H1 (cell line): ENCODE results near the gene CD300LF. TPM values are rescaled to one million over a fixed set of nuclear protein-coding genes. Genes with fewer than 3 reads are reported as not detected.

Experiments used
- BCL11A ChIP-seq, 2 experiments: IDR thresholded peaks; one replicate each; pipeline ENCODE4 v1.6.1; 2011; ENCODE audit warnings: low read depth in 2 of 2, low read length in 2 of 2, mild to moderate bottlenecking in 2 of 2
- CBX5 ChIP-seq: fragments of 300-800, 300-1000 bp; sonication (generic); IDR thresholded peaks from 2 replicates; pipeline ENCODE4 v1.7.1; 2016; ENCODE audit warnings: antibody characterized with exemption, low read length, low read depth
- CREB1 ChIP-seq: IDR thresholded peaks from 2 replicates; pipeline ENCODE4 v1.6.1; 2012; ENCODE audit warnings: inconsistent platforms
- CTBP2 ChIP-seq: IDR thresholded peaks from 2 replicates; pipeline ENCODE4 v1.7.0; 2011; ENCODE audit warnings: borderline replicate concordance, mild to moderate bottlenecking, moderate library complexity, mixed read lengths, low read length; ENCODE audit not compliant: insufficient read depth, insufficient read length
- POU5F1 ChIP-seq: IDR thresholded peaks from 2 replicates; pipeline ENCODE4 v1.6.1; 2011; ENCODE audit warnings: low read depth, mild to moderate bottlenecking, low read length, moderate library complexity
- SP2 ChIP-seq: IDR thresholded peaks from 2 replicates; pipeline ENCODE4 v1.6.1; 2012; ENCODE audit warnings: mild to moderate bottlenecking, low read length, inconsistent platforms
- polyA plus RNA-seq, 7 experiments: library from polyadenylated mRNA; depleted of rRNA in 3 of 7; stranded (reverse) in 5 of 7; unstranded in 2 of 7; fragments of >200 nt in 5 of 7; fragments of 200-250 nt in 2 of 7; gene quantifications; 1 replicate in 5 of 7; 2 replicates in 1 of 7; 4 replicates in 1 of 7; pipeline versions ENCODE4 v1.2.1 to v1.2.3, GENCODE V29; 2011 to 2013; ENCODE audit warnings: missing spikeins in 2 of 7, mixed read lengths in 2 of 7
- total RNA-seq: library from RNA; stranded (reverse); fragmentation: NEBNext Ultra II Directional; extraction: Animal tissue kit (Norgen Biotek cat#: 25700); gene quantifications from 2 replicates; pipeline ENCODE4 v1.2.1, GENCODE V29; 2021
- TF ChIP-seq, protein P1 (sequence below): fragments of 300-600 bp; sonication (generic); IDR thresholded peaks from 2 replicates; pipeline ENCODE4 v1.7.1; 2012; ENCODE audit warnings: low read length, moderate library complexity, mild to moderate bottlenecking, inconsistent platforms; ENCODE audit not compliant: insufficient replicate concordance

Gene CD300LF
- total and polyA plus RNA-seq, 2 of the 8 experiments (the other 6 are each of a cell fraction or from before 2014, with no cell fraction given): not detected

DNA sequence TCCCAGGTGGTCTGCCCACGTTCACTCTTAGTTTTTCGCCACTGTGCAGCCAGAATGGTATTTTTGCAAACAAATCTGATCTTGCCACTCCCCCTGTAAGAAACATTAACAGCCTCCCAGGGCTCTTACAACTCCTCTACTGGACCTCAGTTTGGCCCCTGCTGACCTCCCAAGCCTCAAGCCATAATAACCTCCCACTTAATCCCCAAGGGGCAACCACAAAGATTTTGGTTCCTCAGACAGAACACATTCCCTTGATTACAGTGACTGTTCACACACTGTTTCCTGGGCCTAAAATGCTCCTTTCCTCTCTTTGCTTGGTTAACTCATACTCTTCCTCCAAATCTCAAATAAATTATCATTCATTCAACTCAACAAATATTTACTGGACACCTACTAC, 67.7 kb downstream of the CD300LF start (continued):
- TF ChIP-seq, protein P1, sequence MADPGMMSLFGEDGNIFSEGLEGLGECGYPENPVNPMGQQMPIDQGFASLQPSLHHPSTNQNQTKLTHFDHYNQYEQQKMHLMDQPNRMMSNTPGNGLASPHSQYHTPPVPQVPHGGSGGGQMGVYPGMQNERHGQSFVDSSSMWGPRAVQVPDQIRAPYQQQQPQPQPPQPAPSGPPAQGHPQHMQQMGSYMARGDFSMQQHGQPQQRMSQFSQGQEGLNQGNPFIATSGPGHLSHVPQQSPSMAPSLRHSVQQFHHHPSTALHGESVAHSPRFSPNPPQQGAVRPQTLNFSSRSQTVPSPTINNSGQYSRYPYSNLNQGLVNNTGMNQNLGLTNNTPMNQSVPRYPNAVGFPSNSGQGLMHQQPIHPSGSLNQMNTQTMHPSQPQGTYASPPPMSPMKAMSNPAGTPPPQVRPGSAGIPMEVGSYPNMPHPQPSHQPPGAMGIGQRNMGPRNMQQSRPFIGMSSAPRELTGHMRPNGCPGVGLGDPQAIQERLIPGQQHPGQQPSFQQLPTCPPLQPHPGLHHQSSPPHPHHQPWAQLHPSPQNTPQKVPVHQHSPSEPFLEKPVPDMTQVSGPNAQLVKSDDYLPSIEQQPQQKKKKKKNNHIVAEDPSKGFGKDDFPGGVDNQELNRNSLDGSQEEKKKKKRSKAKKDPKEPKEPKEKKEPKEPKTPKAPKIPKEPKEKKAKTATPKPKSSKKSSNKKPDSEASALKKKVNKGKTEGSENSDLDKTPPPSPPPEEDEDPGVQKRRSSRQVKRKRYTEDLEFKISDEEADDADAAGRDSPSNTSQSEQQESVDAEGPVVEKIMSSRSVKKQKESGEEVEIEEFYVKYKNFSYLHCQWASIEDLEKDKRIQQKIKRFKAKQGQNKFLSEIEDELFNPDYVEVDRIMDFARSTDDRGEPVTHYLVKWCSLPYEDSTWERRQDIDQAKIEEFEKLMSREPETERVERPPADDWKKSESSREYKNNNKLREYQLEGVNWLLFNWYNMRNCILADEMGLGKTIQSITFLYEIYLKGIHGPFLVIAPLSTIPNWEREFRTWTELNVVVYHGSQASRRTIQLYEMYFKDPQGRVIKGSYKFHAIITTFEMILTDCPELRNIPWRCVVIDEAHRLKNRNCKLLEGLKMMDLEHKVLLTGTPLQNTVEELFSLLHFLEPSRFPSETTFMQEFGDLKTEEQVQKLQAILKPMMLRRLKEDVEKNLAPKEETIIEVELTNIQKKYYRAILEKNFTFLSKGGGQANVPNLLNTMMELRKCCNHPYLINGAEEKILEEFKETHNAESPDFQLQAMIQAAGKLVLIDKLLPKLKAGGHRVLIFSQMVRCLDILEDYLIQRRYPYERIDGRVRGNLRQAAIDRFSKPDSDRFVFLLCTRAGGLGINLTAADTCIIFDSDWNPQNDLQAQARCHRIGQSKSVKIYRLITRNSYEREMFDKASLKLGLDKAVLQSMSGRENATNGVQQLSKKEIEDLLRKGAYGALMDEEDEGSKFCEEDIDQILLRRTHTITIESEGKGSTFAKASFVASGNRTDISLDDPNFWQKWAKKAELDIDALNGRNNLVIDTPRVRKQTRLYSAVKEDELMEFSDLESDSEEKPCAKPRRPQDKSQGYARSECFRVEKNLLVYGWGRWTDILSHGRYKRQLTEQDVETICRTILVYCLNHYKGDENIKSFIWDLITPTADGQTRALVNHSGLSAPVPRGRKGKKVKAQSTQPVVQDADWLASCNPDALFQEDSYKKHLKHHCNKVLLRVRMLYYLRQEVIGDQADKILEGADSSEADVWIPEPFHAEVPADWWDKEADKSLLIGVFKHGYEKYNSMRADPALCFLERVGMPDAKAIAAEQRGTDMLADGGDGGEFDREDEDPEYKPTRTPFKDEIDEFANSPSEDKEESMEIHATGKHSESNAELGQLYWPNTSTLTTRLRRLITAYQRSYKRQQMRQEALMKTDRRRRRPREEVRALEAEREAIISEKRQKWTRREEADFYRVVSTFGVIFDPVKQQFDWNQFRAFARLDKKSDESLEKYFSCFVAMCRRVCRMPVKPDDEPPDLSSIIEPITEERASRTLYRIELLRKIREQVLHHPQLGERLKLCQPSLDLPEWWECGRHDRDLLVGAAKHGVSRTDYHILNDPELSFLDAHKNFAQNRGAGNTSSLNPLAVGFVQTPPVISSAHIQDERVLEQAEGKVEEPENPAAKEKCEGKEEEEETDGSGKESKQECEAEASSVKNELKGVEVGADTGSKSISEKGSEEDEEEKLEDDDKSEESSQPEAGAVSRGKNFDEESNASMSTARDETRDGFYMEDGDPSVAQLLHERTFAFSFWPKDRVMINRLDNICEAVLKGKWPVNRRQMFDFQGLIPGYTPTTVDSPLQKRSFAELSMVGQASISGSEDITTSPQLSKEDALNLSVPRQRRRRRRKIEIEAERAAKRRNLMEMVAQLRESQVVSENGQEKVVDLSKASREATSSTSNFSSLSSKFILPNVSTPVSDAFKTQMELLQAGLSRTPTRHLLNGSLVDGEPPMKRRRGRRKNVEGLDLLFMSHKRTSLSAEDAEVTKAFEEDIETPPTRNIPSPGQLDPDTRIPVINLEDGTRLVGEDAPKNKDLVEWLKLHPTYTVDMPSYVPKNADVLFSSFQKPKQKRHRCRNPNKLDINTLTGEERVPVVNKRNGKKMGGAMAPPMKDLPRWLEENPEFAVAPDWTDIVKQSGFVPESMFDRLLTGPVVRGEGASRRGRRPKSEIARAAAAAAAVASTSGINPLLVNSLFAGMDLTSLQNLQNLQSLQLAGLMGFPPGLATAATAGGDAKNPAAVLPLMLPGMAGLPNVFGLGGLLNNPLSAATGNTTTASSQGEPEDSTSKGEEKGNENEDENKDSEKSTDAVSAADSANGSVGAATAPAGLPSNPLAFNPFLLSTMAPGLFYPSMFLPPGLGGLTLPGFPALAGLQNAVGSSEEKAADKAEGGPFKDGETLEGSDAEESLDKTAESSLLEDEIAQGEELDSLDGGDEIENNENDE: no peak
- TF ChIP-seq CBX5 (no peak), CREB1 (no peak), SP2 (no peak), POU5F1 (no peak), CTBP2 (no peak), BCL11A (IDR thresholded peaks at IDR 0.05; ENCODE audit: low read depth in 2 of 2, low read length in 2 of 2) (no peak)
